BLaER1 treated with 17β-estradiol and CSF1 and Interleukin-3, amounts not matched to agents 10 nM and 100 nM (cell line): ENCODE results near the gene ADCK2.
"Not testable (repeated sequence)": the region's sequence is repeated elsewhere in the genome, so short reads cannot be mapped to it uniquely, and the experiment has no call there.

Source experiments
- H3K27ac ChIP-seq, 11 experiments: shearing (Covaris generic); formaldehyde crosslinking; 2 replicates each; pipeline ENCODE4 v1.8.1; 2022
- H3K27me3 ChIP-seq, 11 experiments: shearing (Covaris generic); formaldehyde crosslinking; 2 replicates each; pipeline ENCODE4 v1.8.1; 2022
- H3K36me3 ChIP-seq, 11 experiments: shearing (Covaris generic); formaldehyde crosslinking; 2 replicates each; pipeline ENCODE4 v1.8.1; 2022
- H3K4me1 ChIP-seq, 10 experiments: shearing (Covaris generic); formaldehyde crosslinking; 2 replicates each; pipeline ENCODE4 v1.8.1; 2022
- H3K4me2 ChIP-seq, 11 experiments: shearing (Covaris generic); formaldehyde crosslinking; 2 replicates each; pipeline ENCODE4 v1.8.1; 2022
- H3K4me3 ChIP-seq, 10 experiments: shearing (Covaris generic); formaldehyde crosslinking; 2 replicates each; pipeline ENCODE4 v1.8.1; 2022
- H3K9ac ChIP-seq, 11 experiments: shearing (Covaris generic); formaldehyde crosslinking; 2 replicates each; pipeline ENCODE4 v1.8.1; 2022
- H3K9me3 ChIP-seq, 11 experiments: shearing (Covaris generic); formaldehyde crosslinking; replicated peaks in 1 of 11; 2 replicates each; pipeline ENCODE4 v1.8.1; 2022
- H4K20me1 ChIP-seq, 11 experiments: shearing (Covaris generic); formaldehyde crosslinking; 2 replicates each; pipeline ENCODE4 v1.8.1; 2022
- Cebpa-rat ChIP-seq, 11 experiments: shearing (Covaris generic); IDR thresholded peaks; 2 replicates each; pipeline ENCODE4 v1.8.1; 2022

The ADCK2 gene

DNA sequence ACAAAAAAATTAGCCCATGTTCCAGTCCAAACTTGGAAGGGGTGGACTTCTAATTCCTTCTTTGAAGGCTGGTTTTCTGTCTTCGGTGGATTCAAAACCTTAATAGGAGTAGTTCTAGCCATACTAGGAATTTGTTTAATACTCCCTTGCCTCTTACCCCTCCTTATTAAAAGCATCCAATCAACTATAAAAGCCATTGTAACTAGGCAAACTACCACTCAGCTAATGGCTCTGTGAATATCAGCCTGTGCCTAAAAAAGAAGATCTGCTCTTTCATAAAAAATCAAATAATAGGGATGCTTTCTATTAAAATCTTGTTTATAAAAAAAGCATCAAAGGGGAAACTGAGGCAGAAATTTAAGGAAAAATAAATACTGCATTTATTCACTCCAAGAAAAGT, 4.1 kb upstream of the ADCK2 start:
- H4K20me1 ChIP-seq = no peaks in the 10 kb centered on the region
- no peak overlapping the region for H3K4me2 ChIP-seq

DNA sequence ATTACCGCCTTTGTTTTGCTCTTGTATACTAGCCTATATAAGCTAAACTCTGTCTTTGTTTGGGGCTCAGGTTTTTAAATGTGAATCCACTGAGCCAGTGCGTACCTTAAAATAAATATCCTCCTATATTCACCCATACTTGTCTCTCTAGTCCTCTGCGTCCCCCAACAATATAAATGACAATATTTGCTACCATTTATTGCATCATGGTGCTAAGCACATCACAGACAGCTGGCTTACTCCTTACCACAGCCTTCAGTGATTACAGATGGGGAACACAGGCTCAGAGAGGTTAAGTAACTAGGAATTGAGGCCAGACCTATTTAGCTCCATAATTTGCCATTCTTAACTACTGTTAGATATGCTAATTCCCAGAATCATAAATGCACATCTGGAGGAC, 3.4 kb upstream of the ADCK2 start:
- Histone ChIP-seq H3K27me3 (no peaks in the 10 kb centered on the region), H3K4me2 (no peak overlapping the region), H3K4me1 (peaks cover 16 to 32% (median 25%) of the 10 kb centered on the region in 10 experiments), H3K36me3 (no peaks in the 10 kb centered on the region), H3K9ac (no peak overlapping the region), H3K9me3 (no peaks in the 10 kb centered on the region), H3K27ac (no peak overlapping the region), H3K4me3 (no peak overlapping the region), H4K20me1 (no peaks in the 10 kb centered on the region)
- TF ChIP-seq Cebpa-rat (IDR thresholded peaks at IDR 0.05) = no peak

More for the DNA sequence above, 4.1 kb upstream of the ADCK2 start:
- Histone ChIP-seq H3K36me3 (no peaks in the 10 kb centered on the region), H3K4me3 (no peak overlapping the region), H3K9me3 (no peaks in the 10 kb centered on the region), H3K4me1 (peaks cover 8 to 25% (median 18%) of the 10 kb centered on the region in 10 experiments), H3K27ac (no peak overlapping the region), H3K9ac (no peak overlapping the region), H3K27me3 (no peaks in the 10 kb centered on the region)
- no peak for TF ChIP-seq Cebpa-rat (IDR thresholded peaks at IDR 0.05)

DNA sequence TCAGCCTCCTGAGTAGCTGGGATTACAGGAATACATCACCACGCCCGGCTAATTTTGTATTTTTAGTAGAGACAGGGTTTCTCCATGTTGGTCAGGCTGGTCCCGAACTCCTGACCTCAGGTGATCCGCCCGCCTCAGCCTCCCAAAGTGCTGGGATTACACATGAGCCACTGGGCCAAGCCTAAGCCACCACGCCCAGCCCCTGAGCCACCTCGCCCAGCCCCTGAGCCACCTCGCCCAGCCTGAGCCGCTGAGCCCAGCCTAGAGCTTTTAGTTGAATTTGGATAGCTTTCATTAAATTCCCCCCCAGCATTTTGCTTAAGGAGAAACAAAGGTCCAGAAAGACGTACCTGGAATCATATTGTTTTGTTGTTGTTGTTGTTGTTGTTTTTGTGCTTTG, 2.9 kb upstream of the ADCK2 start:
- H3K9ac ChIP-seq, H3K36me3 ChIP-seq, H3K27me3 ChIP-seq, H3K27ac ChIP-seq, H3K9me3 ChIP-seq, H3K4me2 ChIP-seq, H3K4me3 ChIP-seq, H4K20me1 ChIP-seq: not testable (repeated sequence)
- H3K4me1 ChIP-seq = peaks cover 21 to 37% (median 30%) of the 10 kb centered on the region in 10 experiments

DNA sequence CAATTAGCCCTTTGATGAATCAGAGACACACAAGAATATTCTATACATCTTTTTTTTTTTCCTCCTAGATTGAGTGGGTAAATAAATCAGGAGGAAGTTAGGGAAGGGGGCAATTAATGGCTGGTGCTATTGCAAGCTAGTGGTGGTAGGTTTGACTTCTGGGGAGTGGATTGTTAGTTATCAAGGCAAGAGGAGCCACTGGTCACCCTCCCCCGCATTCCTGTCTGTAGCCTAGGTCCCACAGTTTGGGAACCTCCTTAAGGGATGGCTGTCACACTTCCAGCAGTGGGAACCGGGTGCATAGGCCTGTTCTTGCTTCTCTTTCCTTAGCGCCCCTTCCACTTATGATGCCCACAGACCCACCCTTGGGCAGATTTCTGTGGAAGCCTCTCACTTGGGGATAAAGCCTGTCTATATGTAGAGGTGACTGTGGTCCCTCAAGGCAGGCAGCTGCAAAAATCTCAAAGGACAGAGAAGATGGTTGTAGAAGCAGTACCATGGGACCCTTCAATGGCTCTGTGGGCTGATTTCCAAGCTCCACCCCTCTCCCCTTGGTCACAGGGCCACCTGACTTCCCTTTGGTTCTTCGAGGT, 2.3 kb upstream of the ADCK2 start:
- H3K27me3 ChIP-seq = no peaks in the 10 kb centered on the region
- H4K20me1 ChIP-seq = no peaks in the 10 kb centered on the region
- H3K36me3 ChIP-seq = no peaks in the 10 kb centered on the region
- peak overlapping the region in 4 of 11 experiments; percentile 14 to 52 (median 30); a peak in 6 of 22 replicates for H3K4me2 ChIP-seq
- no peak overlapping the region for H3K27ac ChIP-seq
- H3K9me3 ChIP-seq = no peaks in the 10 kb centered on the region
- no peak for TF ChIP-seq Cebpa-rat (IDR thresholded peaks at IDR 0.05)
- H3K4me1 ChIP-seq = peaks cover 26 to 43% (median 36%) of the 10 kb centered on the region in 10 experiments
- no peak overlapping the region for H3K4me3 ChIP-seq
- H3K9ac ChIP-seq = no peak overlapping the region

DNA sequence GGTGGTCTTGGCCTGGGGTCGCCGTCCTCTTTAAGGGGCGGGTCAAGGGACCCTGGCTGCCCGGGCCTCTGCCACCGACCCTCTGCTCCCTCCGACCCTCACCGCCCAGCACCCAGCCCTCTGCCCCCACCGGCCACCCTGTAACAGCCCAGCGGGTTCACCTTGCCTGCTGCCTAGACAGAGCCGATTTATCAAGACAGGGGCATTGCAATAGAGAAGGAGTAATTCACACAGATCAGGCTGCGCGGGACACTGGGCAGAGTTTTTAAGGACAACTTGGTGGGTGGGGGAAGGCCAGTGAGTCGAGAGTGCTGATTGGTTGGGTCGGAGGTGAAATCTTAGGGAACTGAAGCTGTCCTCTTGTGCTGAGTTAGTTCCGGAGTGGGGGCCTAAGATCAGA, 779 bp upstream of the ADCK2 start:
- H3K9ac ChIP-seq = peak overlapping the region in 2 of 11 experiments; percentile 18 to 27; a peak in 1 of 22 replicates
- H3K27ac ChIP-seq = peak overlapping the region in 4 of 11 experiments; percentile 39 to 43 (median 42); a peak in 4 of 22 replicates
- no peaks in the 10 kb centered on the region for H3K36me3 ChIP-seq
- peak overlapping the region; percentile 40 to 96 (median 57) for H3K4me2 ChIP-seq
- no peaks in the 10 kb centered on the region for H3K9me3 ChIP-seq
- H4K20me1 ChIP-seq = no peaks in the 10 kb centered on the region
- H3K4me3 ChIP-seq = peak overlapping the region in 1 of 10 experiments; percentile 80; a peak in 1 of 20 replicates
- TF ChIP-seq Cebpa-rat (IDR thresholded peaks at IDR 0.05) = no peak
- no peaks in the 10 kb centered on the region for H3K27me3 ChIP-seq
- peaks cover 40 to 58% (median 51%) of the 10 kb centered on the region in 10 experiments for H3K4me1 ChIP-seq

DNA sequence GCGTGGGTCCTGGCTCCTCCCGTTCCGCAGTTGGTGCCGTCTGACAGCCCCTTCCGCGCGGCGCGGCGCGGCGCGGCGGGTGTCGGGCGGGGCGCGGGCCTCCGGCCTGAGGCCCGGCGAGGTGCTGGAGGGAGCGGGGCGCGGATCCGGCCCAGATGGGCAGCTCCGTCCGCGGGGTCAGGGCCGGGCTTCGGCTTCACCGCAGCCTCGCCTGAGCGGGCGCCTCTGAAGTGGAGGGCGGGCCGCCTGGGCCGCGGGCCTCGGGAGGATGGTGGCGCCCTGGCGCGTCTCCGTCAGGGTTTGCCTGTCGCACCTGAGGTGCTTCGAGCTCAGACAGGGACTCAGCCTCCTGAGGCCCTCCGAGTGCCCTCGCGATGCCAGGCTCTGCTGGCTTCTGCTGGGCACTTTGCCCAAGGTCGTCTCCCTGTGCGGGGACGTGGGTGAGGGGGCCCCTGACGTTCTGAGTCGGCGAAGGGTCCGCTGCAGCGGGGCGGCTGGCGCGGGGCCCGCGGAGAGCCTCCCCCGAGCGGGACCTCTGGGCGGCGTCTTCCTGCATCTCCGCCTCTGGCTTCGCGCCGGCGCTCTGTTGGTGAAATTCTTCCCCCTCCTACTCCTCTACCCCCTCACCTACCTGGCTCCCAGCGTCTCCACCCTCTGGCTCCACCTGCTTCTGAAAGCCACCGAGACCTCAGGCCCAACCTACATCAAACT, 473 bp downstream of the ADCK2 start:
- TF ChIP-seq Cebpa-rat (IDR thresholded peaks at IDR 0.05) = no peak

DNA sequence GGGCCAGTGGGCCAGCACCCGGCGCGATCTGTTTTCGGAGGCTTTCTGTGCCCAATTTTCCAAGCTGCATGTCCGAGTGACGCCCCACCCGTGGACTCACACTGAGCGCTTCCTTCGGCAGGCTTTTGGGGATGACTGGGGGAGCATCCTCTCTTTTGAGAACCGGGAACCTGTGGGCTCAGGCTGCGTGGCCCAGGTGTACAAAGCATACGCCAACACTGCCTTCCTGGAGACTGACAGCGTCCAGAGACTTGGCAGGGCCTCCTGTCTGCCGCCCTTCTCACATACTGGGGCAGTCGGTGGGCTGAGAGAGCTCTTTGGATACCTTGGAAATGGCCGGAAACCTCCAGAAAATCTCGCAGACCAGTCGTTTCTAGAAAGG, 1.0 kb downstream of the ADCK2 start:
- Histone ChIP-seq H3K4me1 (peaks cover 43 to 66% (median 54%) of the 10 kb centered on the region in 10 experiments), H3K4me2 (peak overlapping the region; percentile 75 to 100 (median 96)), H3K9me3 (no peaks in the 10 kb centered on the region), H3K9ac (peak overlapping the region; percentile 82 to 94 (median 89)), H3K36me3 (peaks cover 3 to 14% (median 10%) of the 10 kb centered on the region in 11 experiments; a peak in 17 of 22 replicates), H3K27ac (peak overlapping the region in 10 of 11 experiments; percentile 83 to 92 (median 86); a peak in 20 of 22 replicates), H3K27me3 (no peaks in the 10 kb centered on the region), H3K4me3 (peak overlapping the region; percentile 74 to 91 (median 82)), H4K20me1 (no peaks in the 10 kb centered on the region)
- TF ChIP-seq Cebpa-rat (IDR thresholded peaks at IDR 0.05) = no peak

More for the DNA sequence above, 473 bp downstream of the ADCK2 start:
- Histone ChIP-seq H3K27ac (peak overlapping the region; percentile 75 to 92 (median 86)), H3K27me3 (no peaks in the 10 kb centered on the region), H3K4me1 (peaks cover 43 to 66% (median 54%) of the 10 kb centered on the region in 10 experiments), H3K4me3 (peak overlapping the region; percentile 74 to 91 (median 82)), H3K9me3 (no peaks in the 10 kb centered on the region), H3K4me2 (peak overlapping the region; percentile 75 to 100 (median 96)), H3K9ac (peak overlapping the region; percentile 82 to 94 (median 89)), H4K20me1 (no peaks in the 10 kb centered on the region), H3K36me3 (peaks cover 0 to 8% (median 5%) of the 10 kb centered on the region in 11 experiments; a peak in 11 of 22 replicates)

DNA sequence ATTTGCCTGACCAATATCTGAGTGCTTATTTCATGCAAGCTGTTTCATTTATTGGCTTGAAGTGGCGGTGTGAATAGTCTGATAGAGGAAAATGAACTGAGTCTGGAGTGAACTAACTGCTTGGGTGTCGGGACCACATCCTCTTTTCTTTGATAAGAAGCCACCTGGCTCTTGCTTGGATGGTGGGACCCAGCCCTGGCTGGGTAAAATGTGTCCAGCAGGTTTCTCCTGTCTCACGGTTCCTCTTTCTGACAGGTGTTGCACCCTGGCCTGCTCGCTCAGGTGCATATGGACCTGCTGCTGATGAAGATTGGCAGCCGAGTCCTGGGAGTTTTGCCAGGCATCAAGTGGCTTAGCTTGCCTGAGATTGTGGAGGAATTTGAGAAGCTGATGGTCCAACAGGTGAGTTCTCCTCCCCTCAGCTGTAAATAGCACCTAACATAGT, 1.6 kb downstream of the ADCK2 start:
- no peak for TF ChIP-seq Cebpa-rat (IDR thresholded peaks at IDR 0.05)
- peak overlapping the region in 9 of 11 experiments; percentile 1 to 92 (median 88); a peak in 9 of 22 replicates for H3K9ac ChIP-seq

More for the DNA sequence above, 1.6 kb downstream of the ADCK2 start:
- Histone ChIP-seq H3K36me3 (peaks cover 9 to 20% (median 16%) of the 10 kb centered on the region in 11 experiments; a peak in 20 of 22 replicates), H4K20me1 (no peaks in the 10 kb centered on the region), H3K4me2 (peak overlapping the region; percentile 75 to 100 (median 96)), H3K27ac (peak overlapping the region in 5 of 11 experiments; percentile 65 to 91 (median 88); a peak in 8 of 22 replicates), H3K4me1 (peaks cover 43 to 66% (median 54%) of the 10 kb centered on the region in 10 experiments), H3K9me3 (no peaks in the 10 kb centered on the region), H3K4me3 (peak overlapping the region; percentile 74 to 91 (median 82); a peak in 11 of 20 replicates), H3K27me3 (no peaks in the 10 kb centered on the region)
